Measurements from ENCODE around the gene ZNF497.

GRCh38 chr19:58395979-58396627 is 33.6 kb upstream of the ZNF497 start:
- TF ChIP-seq CTCF (conservative IDR thresholded peaks at IDR 0.05; ENCODE audit: low read length) (no peak), EZH2phosphoT487 (IDR thresholded peaks at IDR 0.05; ENCODE audit: borderline replicate concordance) (no peak)
